Neural progenitor cell (in vitro differentiated cells): ENCODE data around the gene MDN1.

Source experiments
- EZH2 ChIP-seq: fragments of 200-600 bp; sonication (generic); IDR thresholded peaks from 2 replicates; pipeline ENCODE4 v1.6.1; 2017; ENCODE audit warnings: antibody characterized with exemption, mild to moderate bottlenecking, moderate library complexity
- TF ChIP-seq, protein P1 (sequence below): fragments of 200-600 bp; sonication (generic); IDR thresholded peaks from 2 replicates; pipeline ENCODE4 v1.5.1; 2017; ENCODE audit warnings: antibody characterized with exemption, mild to moderate bottlenecking

DNA sequence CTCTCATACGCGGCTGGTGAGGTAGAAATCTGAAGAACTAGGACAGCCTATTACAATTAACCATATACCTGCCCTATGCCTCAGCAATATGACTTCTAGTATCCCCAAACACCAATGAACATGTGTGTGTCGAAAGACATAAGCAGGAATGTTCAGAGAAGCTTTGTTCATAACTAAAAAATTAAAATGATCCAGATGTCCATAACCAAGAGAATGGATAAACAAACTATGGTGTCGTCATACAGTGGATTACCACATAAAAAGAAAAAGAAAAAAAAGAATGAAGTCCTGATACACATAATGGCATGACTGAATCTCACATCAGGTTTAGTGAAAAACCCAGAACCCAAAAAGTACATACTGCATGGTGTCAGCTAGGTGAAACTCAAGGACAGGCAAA is 73.9 kb downstream of the MDN1 start:
- TF ChIP-seq, protein P1, sequence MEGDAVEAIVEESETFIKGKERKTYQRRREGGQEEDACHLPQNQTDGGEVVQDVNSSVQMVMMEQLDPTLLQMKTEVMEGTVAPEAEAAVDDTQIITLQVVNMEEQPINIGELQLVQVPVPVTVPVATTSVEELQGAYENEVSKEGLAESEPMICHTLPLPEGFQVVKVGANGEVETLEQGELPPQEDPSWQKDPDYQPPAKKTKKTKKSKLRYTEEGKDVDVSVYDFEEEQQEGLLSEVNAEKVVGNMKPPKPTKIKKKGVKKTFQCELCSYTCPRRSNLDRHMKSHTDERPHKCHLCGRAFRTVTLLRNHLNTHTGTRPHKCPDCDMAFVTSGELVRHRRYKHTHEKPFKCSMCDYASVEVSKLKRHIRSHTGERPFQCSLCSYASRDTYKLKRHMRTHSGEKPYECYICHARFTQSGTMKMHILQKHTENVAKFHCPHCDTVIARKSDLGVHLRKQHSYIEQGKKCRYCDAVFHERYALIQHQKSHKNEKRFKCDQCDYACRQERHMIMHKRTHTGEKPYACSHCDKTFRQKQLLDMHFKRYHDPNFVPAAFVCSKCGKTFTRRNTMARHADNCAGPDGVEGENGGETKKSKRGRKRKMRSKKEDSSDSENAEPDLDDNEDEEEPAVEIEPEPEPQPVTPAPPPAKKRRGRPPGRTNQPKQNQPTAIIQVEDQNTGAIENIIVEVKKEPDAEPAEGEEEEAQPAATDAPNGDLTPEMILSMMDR, result no peak
- TF ChIP-seq EZH2, result no peak
